Muscle of arm (tissue), 12 donors: Measurements from ENCODE around the gene ALPK3. TPM values are rescaled to one million over a fixed set of nuclear protein-coding genes. Genes with fewer than 3 reads are reported as not detected.
"Not testable (repeated sequence)": the region's sequence is repeated elsewhere in the genome, so short reads cannot be mapped to it uniquely, and the experiment has no call there.

Experiments used
- DNase-seq: peaks from one replicate; pipeline ENCODE4 v3.0.0-alpha.2; 2013
- polyA plus RNA-seq, 12 donors: library from polyadenylated mRNA; unstranded; fragments of 120-200 nt; gene quantifications; one replicate each; pipeline ENCODE4 v1.2.1, GENCODE V29; 2013; ENCODE audit not compliant: insufficient read length in 12 of 12

The ALPK3 gene
- polyA plus RNA-seq, 12 donors = 27.2 to 99.9 (median 78.0) TPM; not detected in 1

DNA sequence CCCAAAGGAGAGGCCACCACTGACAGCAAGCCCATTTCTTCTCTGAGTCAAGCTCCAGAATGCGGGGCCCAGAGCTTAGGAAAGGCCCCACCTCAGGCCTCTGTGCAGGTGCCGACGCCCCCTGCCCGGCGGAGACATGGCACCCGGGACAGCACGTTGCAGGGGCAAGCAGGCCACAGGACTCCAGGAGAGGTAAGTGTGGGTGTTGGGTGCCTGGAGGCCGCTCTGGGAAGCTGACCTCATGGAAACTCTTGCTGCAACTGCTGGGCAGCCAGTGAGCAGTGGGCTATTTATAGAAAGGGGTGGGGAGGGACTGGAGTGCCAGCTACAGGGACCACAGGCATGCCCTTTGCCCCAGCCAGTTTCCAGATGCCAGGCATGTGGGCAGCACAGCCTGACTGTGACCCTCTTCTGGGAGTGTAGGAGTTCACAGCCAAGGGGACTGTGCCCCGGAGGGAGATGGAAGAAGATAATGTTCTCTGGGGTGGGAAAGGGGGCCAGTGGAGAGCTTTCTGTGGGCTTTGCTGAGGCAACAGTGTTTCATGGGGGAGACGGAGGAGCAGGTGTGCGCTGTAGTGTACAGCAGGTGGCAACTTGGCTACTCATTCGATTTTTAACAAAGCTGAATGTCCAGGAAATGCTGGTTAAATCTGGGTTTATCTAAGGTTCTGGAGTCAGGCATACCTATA lies 23.7 kb downstream of the ALPK3 start:
- DNase-seq = no peak

DNA sequence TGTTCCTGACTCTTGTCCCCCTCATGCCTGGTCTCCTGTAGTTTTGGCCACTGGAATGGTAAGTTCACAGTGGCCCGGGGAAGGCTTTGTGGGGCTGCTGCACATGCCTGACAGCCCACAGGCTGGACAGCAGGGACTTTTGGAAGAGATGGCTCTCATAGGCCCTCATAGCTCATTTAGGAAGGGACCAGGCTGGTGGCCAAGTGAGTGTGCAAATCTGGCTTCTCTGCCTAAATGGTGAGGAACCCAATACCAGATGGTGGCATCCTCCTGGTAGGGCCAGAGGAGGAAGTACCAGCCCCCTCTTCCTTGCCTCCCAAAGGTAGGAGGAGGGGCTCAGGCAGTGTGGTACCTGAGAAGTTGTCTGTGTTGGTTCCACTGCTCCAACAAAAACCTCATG lies 25.6 kb downstream of the ALPK3 start:
- no peak for DNase-seq

DNA sequence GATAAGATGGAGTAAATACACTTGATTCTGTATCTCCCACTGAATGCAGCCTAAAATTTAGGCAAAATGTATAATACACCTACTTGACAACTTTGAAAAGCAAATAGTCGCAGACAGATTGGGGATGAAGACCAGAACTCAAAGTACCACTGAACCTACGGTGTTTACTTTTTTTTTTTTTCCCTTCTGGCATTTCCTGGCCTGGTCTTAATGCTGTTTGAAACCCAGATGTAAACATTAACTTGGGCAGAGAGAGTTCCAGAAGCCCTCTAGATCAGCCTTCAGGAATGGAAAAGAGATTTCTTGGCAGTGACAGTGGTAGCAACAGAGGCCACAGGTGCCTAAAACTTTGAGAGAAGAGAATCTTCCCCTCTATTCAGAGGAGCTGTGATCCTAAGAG lies 27.8 kb downstream of the ALPK3 start:
- no peak for DNase-seq

DNA sequence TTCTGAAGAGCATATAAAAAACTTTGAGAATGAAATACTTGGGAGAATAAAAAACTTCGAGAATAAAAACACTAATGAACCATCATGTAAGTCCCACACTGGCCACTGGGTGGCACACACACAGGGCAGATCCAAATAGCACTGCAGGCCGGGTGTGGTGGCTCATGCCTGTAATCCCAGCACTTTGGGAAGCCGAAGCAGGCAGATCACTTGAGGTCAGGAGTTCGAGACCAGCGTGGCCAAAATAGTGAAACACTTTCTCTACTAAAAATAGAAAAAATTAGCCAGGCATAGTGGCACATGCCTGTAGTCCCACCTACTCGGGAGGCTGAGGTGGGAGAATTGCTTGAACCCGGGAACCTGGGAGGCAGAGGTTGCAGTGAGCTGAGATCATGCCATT lies 28.5 kb downstream of the ALPK3 start:
- DNase-seq = not testable (repeated sequence)

DNA sequence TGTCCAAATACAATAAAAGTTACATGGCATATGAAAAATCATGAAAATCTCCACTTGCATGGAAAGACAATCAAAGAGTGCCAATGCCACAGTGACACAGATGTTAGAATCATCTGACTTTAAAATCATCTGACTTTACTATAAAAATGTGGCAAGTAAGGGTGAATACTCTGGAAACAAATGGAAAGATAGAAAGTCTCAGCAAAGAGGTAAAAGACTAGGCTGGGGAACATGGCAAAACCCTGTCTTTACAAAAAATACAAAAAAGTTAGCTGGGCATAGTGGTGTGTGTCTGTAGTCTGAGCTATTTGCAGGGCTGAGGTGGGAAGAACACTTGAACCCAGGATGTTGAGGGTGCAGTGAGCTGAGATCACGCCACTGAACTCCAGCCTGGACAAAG lies 29.1 kb downstream of the ALPK3 start:
- no peak for DNase-seq

DNA sequence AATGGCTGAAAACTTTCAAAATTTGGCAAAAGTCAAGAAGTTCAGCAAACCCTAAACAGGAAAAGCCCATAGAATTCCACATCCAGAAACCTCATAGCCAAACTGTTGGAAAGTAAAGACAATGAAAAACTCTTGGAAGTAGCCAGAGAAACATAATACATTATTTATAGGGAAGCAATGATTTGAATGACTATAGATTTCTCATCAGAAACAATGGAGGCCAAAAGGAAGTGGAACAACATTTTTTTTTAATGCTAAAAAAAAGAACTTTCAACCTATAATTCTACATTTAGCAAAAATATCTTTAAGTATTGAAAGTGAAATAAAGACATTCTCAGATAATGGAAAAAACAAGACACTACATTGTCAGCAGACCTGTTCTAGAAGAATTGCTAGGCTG lies 30.2 kb downstream of the ALPK3 start:
- DNase-seq = no peak

DNA sequence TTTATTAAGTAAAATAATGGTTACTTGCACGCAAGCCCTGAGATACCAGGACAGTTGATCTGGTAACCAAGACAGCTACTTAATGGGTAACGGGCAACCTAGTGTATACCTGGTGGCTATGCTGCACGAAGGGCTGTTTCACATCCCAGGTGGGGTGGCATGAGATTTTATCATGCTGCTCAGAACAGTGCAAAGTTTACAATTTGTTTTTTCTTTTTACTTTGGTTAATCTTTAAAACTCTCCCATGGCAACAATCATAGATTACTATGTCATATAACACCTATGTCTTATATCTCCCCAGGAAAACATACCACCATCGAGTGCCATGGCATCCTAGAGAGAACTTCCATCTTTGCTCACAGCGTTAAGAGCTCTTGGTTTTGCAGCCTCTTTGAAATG lies 35.1 kb downstream of the ALPK3 start:
- no peak for DNase-seq

DNA sequence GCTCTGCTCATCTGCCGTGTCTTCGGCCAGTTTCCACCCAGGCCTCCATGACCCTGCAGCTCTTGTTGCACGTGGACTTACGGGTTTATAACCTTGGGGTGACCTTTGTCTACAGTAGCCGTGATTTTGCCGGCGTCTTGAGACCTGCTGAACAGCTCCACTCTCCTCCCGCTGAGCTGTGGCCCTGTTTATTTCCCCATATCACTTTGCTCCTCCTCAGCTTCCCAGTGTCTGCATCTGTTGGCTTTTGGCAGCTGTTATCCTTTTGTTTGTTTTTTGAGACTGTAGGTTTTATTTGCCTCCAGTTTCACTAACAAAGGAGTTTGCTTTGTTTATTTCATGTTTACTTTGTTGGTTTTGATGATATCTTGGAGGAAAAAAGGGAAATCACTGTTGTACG lies 38.0 kb downstream of the ALPK3 start:
- no peak for DNase-seq

DNA sequence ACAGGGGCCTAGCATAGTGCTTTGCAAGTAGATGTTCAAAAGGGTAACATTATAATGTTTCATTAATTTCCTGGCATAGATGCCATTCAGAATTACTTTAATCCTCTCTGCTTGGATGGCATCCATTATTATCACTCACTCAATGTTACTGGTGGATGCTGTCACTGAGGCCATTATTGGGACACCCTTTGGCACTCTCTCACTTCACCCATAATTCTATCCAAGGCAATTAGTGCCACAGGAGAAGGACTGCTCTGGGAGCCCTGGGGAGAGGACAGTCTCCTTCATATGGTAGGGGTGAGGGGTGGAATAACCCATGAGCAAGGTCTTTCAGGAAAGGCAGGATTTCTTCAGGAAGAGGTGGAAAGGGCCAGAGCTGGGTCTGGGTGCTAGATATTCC lies 38.6 kb downstream of the ALPK3 start:
- no peak for DNase-seq

DNA sequence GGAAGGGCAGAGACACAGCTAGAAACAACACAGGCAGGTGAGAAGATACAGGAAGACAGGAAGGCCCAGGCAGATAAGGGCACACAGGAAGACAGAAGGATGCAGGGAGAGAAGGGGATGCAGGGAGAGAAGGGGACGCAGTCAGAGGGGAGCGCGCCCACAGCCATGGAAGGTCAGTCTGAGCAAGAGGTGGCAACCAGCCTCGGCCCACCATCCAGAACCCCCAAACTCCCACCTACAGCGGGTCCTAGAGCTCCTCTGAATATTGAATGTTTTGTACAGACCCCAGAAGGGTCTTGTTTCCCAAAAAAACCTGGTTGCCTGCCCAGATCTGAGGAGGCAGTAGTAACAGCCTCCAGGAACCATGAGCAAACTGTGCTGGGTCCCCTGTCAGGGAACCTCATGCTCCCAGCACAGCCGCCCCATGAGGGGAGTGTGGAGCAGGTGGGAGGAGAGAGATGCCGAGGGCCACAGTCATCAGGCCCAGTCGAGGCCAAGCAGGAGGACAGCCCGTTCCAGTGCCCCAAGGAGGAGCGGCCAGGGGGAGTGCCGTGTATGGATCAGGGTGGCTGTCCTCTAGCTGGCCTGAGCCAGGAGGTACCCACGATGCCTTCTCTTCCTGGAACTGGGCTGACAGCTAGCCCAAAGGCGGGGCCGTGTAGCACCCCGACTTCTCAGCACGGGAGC lies 39.7 kb downstream of the ALPK3 start:
- no peak for DNase-seq

DNA sequence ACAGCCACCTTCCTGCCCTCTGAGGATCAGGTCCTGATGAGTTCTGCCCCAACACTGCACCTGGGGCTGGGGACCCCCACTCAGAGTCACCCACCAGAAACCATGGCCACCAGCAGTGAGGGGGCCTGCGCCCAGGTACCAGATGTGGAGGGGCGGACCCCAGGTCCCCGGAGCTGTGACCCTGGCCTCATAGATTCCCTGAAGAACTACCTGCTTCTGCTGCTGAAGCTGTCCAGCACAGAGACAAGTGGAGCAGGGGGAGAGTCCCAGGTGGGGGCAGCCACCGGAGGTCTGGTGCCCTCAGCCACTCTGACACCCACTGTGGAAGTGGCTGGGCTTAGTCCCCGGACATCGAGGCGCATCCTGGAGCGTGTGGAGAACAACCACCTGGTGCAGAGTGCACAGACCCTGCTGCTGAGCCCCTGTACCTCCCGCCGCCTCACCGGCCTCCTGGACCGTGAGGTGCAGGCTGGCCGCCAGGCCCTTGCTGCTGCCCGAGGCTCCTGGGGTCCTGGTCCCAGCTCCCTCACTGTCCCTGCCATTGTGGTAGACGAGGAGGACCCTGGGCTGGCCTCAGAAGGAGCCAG lies 40.4 kb downstream of the ALPK3 start:
- DNase-seq = no peak

DNA sequence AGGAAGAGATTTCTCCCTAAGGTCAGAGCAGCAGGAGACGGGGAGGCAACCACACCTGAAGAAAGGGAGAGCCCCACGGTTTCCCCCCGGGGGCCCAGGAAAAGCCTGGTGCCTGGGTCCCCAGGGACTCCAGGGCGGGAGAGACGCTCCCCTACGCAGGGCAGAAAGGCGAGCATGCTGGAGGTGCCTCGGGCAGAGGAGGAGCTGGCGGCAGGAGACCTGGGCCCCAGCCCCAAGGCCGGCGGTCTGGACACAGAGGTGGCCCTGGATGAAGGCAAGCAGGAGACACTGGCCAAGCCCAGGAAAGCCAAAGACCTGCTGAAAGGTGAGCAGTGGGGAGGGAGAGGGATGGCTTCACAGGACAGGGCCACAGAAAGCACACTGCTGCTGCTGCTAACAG lies 41.1 kb downstream of the ALPK3 start:
- no peak for DNase-seq

DNA sequence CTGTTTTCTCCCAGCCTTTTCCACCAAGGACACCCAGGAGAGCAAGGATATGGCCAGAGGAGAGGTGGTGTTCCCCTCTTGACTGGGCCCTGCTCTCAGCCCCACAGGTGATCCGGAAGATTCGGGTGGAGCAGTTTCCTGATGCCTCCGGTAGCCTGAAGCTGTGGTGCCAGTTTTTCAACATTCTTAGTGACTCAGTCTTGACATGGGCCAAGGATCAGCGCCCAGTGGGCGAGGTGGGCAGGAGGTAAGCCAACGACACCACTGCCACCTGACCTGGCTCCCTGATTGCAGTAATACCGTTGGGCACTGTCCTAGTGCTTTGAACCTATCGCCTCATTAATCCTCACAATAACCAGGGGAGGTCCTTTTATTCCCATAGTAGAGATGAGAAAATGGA lies 42.0 kb downstream of the ALPK3 start:
- DNase-seq = no peak

DNA sequence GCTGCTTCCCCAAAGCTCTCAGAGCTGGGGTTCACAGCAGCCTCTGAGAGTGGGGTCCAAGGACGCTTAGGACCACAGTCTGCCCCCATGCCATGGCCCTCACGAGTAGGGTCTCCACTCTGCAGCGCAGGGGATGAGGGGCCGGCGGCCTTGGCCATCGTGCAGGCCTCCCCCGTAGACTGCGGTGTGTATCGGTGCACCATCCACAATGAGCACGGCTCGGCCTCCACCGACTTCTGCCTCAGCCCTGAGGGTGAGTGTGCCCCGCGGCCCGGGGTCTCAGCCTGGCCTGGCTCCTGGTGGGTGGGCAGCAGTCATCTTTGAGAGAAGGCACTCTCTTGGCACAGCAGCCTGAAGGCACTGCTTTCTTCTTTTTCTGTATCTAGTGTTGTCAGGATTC lies 42.5 kb downstream of the ALPK3 start:
- no peak for DNase-seq

DNA sequence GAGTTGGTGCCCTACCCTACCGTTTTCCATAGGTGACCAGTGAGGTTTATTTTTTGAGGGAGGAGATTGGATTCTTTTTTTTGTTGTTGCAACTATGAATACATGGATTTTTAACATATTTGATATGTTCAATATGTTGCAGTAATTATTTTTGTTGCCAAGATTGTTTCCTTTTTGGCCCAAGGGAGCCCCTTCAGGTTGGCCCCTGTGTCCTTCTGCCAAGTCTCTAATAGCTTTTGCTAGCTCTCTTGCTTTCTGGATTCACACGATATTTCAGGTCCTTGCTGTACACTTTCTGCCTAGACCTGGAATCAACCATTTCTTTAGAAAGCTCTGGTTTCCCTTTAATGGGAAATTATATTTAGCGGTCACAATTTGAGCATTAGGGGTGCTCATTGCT lies 44.6 kb downstream of the ALPK3 start:
- no peak for DNase-seq

DNA sequence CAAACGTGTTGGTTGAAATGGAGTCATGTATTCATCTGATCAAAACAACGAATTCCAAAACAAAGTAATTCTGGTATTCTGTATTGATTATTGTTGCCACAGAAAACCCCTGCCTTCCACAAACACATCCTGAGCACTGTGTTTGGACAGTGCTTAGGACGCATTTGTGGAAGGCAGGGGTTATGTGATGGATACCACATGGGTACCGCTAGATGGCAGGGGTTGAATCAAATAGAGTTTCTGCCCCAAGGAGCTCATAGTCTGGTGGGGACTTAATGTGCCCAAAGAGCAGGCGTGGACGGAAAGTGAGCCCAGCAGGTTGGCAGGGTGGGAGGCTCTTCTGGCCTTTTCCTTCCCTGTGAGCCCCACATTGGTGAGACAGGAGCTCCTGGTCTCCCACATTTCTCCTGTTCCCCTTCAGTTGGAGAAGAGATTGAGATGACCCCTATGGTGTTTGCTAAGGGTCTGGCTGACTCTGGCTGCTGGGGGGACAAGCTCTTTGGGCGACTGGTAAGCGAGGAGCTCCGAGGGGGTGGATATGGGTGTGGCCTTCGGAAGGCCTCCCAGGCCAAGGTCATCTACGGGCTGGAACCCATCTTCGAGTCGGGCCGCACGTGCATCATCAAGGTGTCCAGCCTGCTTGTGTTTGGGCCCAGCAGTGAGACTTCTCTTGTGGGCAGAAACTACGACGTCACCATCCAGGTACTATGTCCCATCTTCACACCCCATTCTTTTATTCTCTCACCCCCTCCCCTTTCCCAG lies 45.2 kb downstream of the ALPK3 start:
- no peak for DNase-seq

DNA sequence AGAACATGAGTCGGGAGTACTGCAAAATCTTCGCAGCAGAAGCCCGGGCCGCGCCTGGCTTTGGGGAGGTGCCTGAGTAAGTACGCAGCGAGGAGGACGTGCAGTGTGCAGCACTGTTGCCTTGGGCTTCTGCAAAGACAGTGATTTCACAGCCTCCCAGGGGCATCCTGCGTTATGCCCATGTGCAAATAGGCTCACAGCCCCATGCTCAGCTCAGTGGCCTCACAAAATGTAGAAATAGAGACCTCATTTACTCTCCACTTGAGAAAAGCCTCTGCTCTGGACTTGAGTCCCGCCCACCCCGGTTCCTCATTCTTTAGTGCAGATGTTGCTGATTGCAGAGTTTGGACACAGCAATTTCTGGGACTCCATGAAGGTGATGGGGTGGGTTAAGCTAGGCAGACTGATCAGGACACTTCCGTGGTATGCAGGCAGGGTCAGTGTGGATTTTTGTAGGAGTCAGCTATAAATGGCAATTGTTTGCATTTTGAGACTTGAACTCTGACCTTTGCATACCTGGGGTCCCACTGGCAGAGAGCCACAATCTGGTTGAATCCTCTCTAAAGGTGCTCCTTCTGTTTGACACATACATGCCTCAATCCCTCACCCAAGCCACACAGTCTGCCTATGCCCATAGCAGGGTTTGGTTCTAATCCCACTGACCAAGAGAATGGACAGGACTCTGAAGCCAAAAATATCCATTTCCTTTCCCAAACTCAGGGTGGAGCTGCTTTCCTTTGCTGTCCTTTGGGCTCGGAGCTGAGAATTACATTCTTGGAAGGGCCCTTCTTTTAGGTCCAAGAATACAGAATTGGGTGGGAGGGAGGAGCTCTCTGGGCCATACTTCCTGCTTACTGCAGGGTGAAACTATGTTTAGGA lies 46.6 kb downstream of the ALPK3 start:
- DNase-seq = peak; percentile 72

DNA sequence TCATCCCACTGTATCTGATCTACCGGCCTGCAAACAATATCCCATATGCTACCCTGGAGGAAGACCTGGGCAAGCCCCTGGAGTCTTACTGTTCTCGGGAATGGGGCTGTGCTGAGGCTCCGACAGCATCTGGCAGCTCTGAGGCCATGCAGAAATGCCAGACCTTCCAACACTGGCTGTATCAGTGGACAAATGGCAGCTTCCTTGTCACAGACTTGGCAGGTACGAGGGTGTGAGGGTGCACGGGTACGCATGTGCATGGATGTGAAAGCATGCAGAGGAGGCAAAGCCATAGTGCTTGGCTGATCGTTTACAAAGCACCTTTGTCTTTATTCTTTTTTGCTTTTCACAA lies 47.3 kb downstream of the ALPK3 start:
- DNase-seq = no peak

DNA sequence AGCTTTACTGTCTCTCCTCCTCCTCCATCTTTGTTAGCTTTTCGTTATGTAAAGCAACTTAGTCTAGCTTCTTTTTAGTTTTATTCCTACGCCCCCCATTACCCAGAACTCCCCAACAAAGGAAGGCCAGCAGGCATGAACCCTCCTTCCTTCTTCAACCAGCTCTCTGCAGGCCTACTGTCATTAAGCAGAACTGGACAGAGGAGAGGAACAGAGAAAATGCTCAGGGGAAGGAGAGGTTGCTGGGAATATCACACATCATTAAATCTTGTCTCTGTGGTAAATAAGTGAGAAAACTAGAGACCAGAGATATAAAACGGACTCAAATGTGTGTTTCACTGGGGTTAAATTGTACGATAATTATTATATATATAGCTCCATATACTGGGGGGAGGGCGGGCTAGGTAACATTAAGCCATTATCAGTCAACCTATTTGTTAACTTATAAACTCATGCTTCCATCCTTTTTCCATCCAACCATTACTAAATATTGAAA lies 48.0 kb downstream of the ALPK3 start:
- no peak for DNase-seq

DNA sequence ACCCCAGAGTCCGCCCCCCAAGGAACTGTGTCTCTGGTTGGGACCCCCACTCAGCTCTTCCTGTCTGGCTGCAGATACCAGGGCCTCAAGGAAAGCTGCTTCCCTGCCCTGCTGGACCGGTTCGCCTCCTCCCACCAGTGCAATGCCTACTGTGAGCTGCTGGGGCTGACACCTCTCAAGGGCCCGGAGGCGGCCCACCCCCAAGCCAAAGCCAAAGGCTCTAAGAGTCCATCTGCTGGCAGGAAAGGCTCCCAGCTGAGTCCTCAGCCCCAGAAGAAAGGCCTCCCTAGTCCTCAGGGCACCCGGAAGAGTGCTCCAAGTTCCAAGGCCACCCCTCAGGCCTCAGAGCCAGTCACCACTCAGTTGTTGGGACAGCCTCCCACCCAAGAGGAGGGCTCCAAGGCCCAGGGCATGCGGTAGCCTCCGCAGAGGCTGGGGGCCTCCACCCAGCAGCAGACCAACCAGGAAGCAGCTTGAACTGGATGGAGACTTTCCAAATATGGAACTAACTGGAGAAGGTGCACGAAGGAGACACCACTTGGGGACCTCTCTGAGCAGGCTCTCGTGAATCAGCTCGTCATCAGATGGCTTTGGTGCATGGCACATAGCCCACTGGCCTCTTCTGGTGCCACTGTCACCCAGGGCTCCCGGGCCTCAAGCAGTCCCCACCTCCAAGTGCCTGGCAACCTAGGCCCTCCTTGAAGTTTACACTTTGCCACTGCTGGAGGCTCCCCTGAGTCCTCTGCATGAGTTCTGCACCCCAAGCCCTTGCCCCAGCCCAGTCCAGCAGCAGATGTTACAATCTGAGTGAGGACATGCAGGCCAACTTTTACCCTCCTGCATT lies 51.1 kb downstream of the ALPK3 start:
- DNase-seq = no peak

DNA sequence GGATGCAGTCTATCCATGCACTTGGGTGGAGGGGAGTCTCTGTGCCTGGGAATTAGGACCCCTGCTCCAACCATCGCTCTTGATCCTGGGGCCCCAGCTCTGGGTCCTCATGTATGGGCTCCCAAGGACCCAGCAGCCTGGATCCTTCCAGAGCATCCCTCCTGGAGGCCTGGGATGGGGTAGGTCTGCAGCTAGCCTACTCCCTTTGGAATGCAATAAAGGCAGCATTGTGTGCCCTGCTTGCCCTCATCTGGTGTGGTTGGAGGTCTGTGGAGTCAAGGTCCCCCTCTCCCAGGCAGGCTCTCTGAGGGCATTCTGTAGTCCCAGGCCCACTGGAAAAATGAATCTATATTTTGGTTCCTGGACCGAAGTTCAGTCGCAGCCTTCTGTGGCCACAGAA lies 52.4 kb downstream of the ALPK3 start:
- no peak for DNase-seq
